ENCODE results near the gene SDHB. TPM values are rescaled to one million over a fixed set of nuclear protein-coding genes. Genes with fewer than 3 reads are reported as not detected.

Gene SDHB
- total RNA-seq, 2 donors from 2014 or later: 38.9 to 59.4 TPM

- H3K4me3 ChIP-seq: no peak overlapping the region
- peaks cover 20% of the 10 kb centered on the region for H3K4me1 ChIP-seq
- WGBS, 2 donors: 78 to 81% methylated on average over 15 to 16 of the region's 16 CpGs
- no peaks in the 10 kb centered on the region for H3K27me3 ChIP-seq
- intact Hi-C loops (cut with DNase I): no loop called here
- H3K27ac ChIP-seq: peak overlapping the region in 1 of 4 donors; percentile 82
- ATAC-seq (no peak), DNase-seq (no peak)
- H3K9me3 ChIP-seq: no peaks in the 10 kb centered on the region
- TF ChIP-seq CTCF (IDR thresholded peaks at IDR 0.05): no peak
- no peaks in the 10 kb centered on the region for H3K36me3 ChIP-seq (replicated peaks in 1 of 2; ENCODE audit: insufficient read depth in 1 of 2, low read depth in 2 of 2)
Observed at GRCh38 chr1:17078991-17079868, 25.4 kb upstream of the SDHB start.

GRCh38 chr1:17075470-17076255 lies 21.8 kb upstream of the SDHB start:
- Histone ChIP-seq H3K4me3 (no peak overlapping the region), H3K27ac (no peak overlapping the region), H3K9me3 (no peaks in the 10 kb centered on the region), H3K4me1 (peaks cover 6% of the 10 kb centered on the region), H3K36me3 (replicated peaks in 1 of 2; ENCODE audit: insufficient read depth in 1 of 2, low read depth in 2 of 2) (no peaks in the 10 kb centered on the region), H3K27me3 (no peaks in the 10 kb centered on the region)
- WGBS, 2 donors: 72 to 80% methylated on average over 8 to 17 of the region's 17 CpGs
- DNase-seq: peak in 1 of 4 donors; percentile 18
- ATAC-seq: no peak
- TF ChIP-seq POLR2A (IDR thresholded peaks at IDR 0.05) (no peak), CTCF (IDR thresholded peaks at IDR 0.05) (peak in 2 of 7 experiments; percentile 13 to 14)
- intact Hi-C loops (cut with DNase I): no loop called here

- no peak overlapping the region for H3K4me3 ChIP-seq
- WGBS, 2 donors: 57 to 73% methylated on average over 6 of the region's 6 CpGs
- ATAC-seq: no peak
- no peaks in the 10 kb centered on the region for H3K9me3 ChIP-seq
- TF ChIP-seq POLR2A (IDR thresholded peaks at IDR 0.05): no peak
- H3K36me3 ChIP-seq (replicated peaks in 1 of 2; ENCODE audit: insufficient read depth in 1 of 2, low read depth in 2 of 2): no peaks in the 10 kb centered on the region
- DNase-seq: no peak
- no peak overlapping the region for H3K27ac ChIP-seq
- H3K4me1 ChIP-seq: no peaks in the 10 kb centered on the region
- intact Hi-C loops (cut with DNase I): no loop called here
- H3K27me3 ChIP-seq: no peaks in the 10 kb centered on the region
Observed at GRCh38 chr1:17071794-17072193, 18.0 kb upstream of the SDHB start.

GRCh38 chr1:17070163-17070525 lies 16.3 kb upstream of the SDHB start:
- TF ChIP-seq POLR2A (IDR thresholded peaks at IDR 0.05) (no peak), CTCF (IDR thresholded peaks at IDR 0.05) (no peak)
- no peak for DNase-seq
- H3K4me1 ChIP-seq: no peaks in the 10 kb centered on the region
- no peak for ATAC-seq
- H3K36me3 ChIP-seq (replicated peaks in 1 of 2; ENCODE audit: insufficient read depth in 1 of 2, low read depth in 2 of 2): no peaks in the 10 kb centered on the region
- H3K9me3 ChIP-seq: no peaks in the 10 kb centered on the region
- intact Hi-C loops (cut with DNase I): no loop called here
- H3K27ac ChIP-seq: no peak overlapping the region
- H3K27me3 ChIP-seq: no peaks in the 10 kb centered on the region
- WGBS, 2 donors: 72 to 78% methylated on average over 6 to 9 of the region's 10 CpGs
- H3K4me3 ChIP-seq: no peak overlapping the region

- WGBS, 2 donors: 91% methylated on average over 2 to 6 of the region's 6 CpGs
- no peaks in the 10 kb centered on the region for H3K36me3 ChIP-seq (replicated peaks in 1 of 2; ENCODE audit: insufficient read depth in 1 of 2, low read depth in 2 of 2)
- ATAC-seq (no peak), DNase-seq (no peak)
- no peak for TF ChIP-seq POLR2A (IDR thresholded peaks at IDR 0.05)
- TF ChIP-seq CTCF (IDR thresholded peaks at IDR 0.05): no peak
- H3K4me1 ChIP-seq: no peaks in the 10 kb centered on the region
- no peak overlapping the region for H3K27ac ChIP-seq
- no peaks in the 10 kb centered on the region for H3K27me3 ChIP-seq
- H3K9me3 ChIP-seq: no peaks in the 10 kb centered on the region
- intact Hi-C loops (cut with DNase I): loop anchor here (10.0 kb wide), 2 partner anchors 45 to 265 kb away; partner anchors contain the start of gene PADI2
- H3K4me3 ChIP-seq: no peak overlapping the region
Observed at GRCh38 chr1:17069452-17070162, 15.8 kb upstream of the SDHB start.

Data from body of pancreas (tissue), 4 donors.